CD4-positive, alpha-beta T cell treated with Interleukin-21 for 1 hour (primary cell): ENCODE data around the gene SLC22A16.

Source experiments
- DNase-seq: peaks from one replicate; pipeline ENCODE4 v3.0.0-alpha.2; 2020

Gene SLC22A16

DNA sequence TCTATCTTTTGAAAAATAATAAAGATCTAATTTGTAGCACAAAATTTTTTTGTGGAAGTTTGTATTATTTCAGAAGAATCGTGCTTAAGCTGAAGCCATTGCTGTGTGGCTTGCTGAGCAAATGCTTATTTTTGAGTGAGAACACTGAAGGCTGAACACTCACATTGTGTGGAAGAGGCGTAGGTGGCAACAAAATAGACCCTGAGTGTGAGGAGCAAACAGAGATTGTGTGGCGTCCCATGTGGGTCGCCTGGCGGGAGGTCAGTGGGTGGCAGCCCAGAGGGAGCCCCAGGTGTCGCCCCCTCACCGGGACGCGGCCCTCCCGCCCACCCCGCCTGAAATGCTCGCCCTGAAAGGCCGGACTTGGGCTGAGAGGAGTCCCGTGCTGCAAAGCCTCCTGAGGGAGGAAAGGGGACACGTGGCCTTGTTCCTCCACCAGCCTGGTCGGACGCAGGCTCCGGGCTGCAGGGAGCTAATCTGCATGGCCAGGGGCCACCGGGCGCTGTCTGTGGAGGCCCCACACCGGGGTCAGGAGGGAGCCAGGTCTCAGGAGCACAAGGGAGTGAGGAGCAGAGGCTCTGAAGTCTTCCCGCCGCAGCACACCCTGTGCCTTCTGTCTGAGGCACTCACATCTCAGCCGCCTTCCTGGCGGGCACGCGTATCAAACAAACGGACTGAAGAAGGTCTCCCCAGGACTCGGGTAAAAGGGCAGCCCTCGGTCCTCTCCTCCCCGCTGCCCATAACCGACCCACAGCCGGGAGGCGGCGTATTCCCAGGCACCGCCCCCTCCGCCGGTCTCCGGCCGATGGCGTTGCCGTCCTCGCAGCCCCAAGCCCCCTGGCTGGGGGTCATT is 77.0 kb downstream of the SLC22A16 start:
- no peak for DNase-seq

DNA sequence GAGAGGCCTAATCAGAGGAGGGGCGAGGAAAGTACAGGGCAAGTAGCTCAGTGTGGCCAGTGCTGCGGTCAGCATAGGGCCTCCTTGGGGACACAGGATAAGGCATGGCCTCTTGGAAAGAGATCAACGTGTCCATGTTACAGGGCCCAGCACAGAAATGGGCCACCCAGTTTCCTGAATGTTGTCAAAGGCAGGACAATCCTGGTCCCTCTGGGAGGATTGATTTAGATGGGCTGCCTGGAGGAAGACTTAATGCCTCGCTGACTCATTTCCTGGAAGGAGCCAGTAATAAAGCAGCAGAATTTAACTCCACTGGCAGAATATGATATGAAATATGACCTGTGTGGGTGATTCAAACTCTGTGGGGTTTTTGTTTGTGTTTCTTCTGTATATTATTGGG is 77.6 kb downstream of the SLC22A16 start:
- no peak for DNase-seq

DNA sequence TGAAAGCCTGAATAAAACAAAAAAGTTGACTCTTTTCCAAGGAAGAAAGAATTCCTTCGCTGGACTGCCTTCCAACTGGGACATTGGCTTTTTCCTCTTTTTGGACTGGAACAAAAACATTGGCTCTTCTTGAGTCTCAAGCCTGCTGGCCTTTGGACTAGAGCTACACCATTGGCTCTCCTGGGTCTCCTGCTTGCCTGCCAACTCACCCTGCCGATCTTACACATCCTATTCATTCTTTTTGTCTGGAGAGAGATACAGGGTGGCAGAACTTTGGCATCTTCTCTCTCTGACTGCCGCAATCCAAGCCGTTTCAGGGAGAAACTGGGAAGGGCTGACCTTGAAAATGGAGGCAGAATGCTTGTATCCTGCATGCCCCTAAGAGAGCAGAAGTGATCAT is 81.2 kb downstream of the SLC22A16 start:
- no peak for DNase-seq

DNA sequence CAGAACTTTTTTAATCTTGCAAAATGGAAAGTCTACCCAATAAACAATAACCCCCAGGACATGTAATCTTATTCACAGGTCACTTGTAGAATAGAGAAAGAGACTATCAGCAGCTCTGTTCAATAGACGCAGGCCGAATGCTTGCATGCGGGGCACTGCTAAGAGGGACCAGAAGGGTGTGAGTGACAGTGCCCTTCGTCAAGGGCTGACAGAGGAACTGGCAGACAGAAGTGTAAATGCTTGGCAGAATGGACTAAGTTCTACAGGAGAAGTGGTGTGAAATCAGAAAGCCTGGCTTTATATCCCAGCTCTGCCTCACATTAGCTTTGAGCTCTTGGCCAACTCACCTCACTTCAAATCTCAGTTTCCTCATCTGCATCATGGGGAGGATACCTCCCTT is 82.0 kb downstream of the SLC22A16 start:
- no peak for DNase-seq

DNA sequence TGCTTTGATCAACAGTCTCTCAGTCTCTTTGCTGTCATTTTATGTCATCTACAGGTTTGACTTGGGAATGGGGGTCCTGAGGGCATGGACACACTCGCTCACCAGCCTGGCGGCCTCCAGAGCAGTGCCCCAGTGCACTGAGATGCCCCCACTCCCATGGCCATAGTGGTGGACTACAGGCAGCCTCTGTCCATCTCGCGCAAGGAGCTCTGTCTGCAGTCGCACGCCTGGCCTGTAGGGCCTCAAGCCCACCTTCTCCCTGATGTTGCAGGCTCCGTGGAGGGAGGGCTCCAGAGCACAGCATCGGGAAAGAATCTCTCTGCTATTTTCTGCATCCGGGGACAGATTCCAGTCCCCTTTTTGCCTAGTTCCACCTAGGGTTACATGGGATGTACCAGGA is 83.7 kb downstream of the SLC22A16 start:
- DNase-seq, result no peak

DNA sequence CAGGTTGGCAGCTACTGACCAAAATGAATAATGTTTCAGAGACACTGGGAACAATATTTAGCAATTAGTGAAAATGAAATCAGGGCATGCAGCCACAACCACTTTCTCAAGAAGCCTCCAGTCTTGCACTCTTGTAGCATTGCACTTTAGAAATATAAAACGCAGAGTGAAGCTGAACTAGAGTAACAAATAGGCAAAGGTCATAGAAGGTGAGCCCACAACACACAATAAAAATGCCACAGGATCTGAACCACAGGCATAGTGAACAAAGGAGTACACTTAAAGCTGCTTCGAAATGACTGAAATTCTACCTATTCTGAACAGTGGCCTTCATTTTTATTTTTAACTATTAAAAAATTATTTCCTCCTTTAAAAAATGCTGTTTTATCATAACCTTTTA is 86.0 kb downstream of the SLC22A16 start:
- no peak for DNase-seq

DNA sequence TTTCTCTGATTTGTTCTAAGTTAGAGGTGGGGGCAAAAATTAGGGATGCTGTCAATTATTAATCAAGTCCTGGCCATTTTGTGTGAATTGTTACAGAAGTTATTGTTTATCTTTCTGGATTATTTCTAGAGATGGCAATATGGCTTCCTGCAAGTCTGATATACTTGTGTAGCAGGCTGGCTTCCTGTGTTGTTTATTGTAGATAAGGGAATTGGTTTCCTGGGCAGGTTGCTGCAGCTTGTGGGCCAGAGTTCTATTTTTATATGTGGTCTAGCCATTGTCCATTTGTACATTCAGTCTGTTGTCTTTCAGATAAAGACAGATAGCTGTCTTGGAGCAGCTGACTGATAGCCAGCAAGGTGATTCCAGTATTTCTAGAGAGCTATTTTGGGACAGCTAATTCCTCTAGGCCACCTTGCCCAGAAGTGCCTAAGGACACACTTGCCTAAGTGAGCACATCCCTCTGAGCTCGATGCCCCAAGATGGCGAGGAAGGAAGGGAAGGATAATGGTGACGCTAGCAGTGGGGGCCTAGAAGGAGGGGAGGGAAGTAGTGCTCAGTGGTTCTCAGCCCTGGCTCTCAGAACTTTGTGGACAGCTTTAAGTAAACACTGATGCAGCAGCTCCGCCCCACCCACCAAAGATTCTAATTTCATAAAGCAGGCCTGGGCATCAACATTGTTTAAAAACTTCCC is 86.6 kb downstream of the SLC22A16 start:
- no peak for DNase-seq

DNA sequence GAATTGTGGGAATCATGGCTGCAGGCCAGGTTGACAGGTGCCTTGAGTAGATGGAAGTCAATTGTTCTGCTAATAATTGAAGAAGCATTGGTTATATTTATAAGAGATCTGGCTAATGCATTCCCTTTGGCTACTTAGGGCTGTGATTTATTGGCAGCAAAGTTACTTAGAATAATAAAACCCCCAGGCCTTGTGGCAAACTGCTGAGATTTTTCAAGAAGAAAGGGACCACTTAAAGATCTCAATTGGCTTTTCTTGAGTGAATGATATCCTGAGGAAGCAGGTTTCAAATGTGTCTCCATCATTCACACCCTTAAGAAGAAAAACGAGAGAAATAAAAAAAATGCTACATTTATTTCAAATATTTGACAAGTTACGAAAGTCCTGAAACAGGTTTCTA is 88.4 kb downstream of the SLC22A16 start:
- no peak for DNase-seq

DNA sequence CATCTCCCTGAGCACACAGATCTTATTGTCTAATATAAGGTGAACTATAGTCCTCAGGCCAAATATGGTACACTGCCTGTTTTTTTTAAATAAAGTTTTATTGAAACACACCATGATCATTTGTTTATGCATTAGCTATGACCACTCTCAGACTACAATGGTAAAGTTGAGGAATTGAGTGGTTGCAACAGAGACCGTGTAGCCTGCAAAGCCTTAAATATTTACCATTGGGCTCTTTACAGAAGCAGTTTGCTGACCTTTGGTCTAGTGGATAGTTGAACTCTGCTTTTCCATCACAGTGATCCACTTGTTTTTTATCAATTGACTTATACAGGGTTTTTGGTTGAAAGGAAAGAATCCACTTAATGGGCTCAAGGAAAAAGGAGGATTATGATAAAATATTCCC is 91.0 kb downstream of the SLC22A16 start:
- DNase-seq, result no peak

DNA sequence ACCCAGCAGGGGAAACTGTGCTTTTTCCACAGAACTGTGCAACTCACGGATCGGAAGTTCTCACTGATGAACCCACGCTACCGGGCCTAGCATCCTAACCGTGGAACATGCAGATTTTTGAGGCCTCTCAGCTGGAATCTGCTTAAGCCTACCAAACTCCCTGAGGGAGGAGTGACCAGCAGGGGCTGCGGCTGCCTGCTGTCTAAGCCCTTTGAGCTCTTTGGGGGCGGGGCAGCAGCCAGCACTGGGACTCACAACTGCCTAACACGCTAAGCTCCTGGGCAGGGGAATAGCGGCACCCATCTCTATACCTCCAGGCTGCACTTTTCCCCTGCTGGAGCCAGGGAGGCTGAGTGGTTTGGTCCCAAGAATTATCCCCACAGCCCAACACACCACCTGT is 97.9 kb downstream of the SLC22A16 start:
- DNase-seq, result no peak
